CD4-positive, alpha-beta T cell treated with Interleukin-17A for 1 hour (primary cell): Measurements from ENCODE around the gene SEMG1.

Experiments used
- DNase-seq: peaks from one replicate; pipeline ENCODE4 v3.0.0-alpha.2; 2020

SEMG1 gene

GRCh38 chr20:45206725-45207124, at the start of gene SEMG1:
TSS of gene SEMG1 (plus strand) at chr20:45207033. CDS start at chr20:45207054, 21 bp downstream.
- DNase-seq: no peak

DNA sequence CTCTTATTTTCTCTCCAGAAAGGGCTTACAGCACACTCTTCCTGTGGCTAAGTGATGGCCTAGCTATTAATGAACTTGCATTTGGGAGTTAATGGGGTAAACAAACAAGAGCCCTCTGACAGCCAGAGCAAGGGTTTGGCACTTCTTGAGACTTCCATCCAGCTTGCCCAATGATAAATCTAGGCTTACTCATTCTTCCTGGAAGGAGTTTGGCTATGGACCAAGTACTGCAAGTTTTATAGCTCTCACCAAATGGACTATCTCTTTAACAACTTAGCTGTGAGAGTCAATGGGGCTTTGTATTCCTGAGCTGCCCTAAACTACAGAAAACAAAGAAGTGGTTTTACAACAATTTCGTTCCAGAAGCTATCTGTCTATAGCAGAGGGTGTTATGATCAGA, 48.9 kb upstream of the SEMG1 start:
- DNase-seq: no peak

- no peak for DNase-seq
Observed at GRCh38 chr20:45163083-45163803, 43.6 kb upstream of the SEMG1 start.

DNA sequence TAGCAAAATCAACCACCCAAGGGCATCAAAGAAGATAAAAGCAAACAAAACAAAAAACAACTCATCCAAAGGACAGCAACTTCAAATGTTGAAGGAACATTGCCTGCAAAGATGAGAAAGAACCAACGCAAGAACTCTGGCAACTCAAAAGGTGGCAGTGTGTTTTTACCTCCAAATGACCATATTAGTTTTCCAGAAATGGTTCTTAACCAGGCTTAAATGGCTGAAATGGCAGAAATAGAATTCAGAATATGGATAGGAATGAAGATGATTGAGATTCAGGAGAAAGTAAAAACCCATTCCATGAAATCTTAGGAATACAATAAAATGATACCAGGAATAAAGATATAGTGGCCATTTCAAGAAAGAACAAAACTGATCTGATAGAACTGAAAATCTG, 41.9 kb upstream of the SEMG1 start:
- DNase-seq: no peak

DNA sequence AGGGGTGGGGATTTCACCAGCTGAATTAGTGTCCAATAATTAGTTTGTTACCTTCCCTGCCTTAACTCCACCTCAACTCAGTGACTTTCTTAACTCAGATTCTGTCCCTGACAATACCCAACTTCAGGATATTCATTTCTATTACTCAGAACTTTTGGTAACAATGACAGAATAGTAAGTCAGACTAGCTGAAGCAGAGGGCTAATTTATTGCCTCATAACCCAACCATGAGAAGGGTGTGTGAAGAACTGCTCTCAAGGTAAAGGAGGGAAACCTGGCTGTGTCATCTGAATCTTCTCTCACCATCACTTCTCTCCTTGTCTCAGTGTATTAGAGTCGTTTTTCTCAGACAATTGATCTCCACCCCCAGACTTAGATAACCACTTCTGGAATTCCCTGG, 33.3 kb upstream of the SEMG1 start:
- no peak for DNase-seq

DNA sequence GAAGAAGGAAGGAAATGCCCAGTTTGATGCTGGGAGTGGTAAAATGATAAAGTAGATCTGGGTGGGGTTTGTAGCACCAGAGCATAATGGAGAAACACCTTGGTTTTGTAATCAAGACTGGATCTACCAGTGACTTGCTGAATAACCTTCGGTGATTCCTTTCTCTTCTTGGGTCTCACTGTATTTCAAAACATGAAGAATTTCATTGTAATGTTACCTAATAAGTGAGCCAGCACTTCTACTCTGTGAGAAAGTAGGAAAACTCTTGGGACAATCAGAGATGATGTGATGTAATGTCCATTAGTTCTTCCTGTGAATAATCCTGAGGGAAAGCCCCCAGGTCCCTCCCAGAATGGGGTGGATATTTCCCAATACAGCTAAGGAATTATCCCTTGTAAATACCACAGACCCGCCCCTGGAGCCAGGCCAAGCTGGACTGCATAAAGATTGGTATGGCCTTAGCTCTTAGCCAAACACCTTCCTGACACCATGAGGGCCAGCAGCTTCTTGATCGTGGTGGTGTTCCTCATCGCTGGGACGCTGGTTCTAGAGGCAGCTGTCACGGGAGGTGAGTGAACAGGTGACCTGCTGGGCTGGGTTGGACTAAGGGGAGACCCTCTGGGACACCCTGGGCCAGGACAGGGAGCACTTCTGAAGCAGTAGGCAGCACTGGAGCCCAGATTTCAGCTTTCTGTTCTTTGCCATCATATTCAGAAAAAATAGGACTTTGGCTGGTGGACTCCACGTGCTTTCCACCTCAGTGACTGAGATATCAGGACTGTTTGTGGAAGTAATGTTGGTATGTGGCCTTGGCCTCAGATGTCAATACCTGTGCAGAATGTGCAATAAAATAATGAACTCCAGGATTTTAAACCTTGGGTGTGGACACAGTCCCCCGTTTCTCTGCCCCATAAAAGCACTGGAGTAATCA, 32.1 kb upstream of the SEMG1 start, which contains the start of gene PI3:
Gene PI3 (plus strand): TSS at position 469 of the 931 bp plus-strand sequence. CDS start 21 bp downstream, at position 490.
- no peak for DNase-seq

GRCh38 chr20:45176526-45177267, 30.1 kb upstream of the SEMG1 start:
- DNase-seq: no peak

GRCh38 chr20:45179166-45179565, 27.7 kb upstream of the SEMG1 start:
- DNase-seq: no peak

- no peak for DNase-seq
Observed at GRCh38 chr20:45181639-45182038, 25.2 kb upstream of the SEMG1 start.

DNA sequence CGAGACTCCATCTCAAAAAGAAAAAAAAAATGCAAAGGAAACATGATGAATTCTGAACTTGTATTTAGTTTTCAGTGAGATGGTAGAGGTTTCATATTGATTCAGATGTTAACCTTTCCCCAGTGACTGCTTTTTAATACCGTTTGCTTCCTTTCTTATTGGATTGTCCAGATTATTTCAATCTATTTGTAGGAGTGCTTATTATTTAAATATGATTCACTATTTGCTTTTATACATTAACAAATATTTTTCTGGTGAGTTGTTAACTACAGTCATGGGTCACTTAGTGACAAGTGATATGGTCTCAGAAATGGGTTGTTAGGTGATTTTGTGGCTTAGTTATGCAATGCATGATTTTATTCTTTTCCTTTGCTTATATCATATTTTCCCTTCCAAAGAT, 23.7 kb upstream of the SEMG1 start:
- DNase-seq: no peak

DNA sequence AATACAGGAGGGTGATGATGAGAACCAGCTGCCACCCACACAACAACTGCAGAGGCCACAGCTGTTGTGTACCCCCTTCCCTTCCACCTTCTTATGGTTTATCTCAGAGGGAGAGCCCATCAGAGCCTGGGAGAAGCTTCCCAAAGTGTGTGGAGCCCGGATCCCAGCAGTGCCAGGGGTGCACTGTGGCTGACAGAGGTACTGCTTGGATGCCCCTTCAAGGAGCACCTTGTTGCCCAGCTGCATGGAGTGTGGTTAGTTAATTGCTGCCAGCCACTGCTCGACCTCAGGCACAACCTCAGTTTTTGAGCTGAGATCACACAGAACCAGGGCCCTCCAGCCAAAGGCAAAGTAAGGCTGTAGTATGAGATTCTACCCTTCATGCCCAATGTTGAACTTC, 19.1 kb upstream of the SEMG1 start:
- no peak for DNase-seq

DNA sequence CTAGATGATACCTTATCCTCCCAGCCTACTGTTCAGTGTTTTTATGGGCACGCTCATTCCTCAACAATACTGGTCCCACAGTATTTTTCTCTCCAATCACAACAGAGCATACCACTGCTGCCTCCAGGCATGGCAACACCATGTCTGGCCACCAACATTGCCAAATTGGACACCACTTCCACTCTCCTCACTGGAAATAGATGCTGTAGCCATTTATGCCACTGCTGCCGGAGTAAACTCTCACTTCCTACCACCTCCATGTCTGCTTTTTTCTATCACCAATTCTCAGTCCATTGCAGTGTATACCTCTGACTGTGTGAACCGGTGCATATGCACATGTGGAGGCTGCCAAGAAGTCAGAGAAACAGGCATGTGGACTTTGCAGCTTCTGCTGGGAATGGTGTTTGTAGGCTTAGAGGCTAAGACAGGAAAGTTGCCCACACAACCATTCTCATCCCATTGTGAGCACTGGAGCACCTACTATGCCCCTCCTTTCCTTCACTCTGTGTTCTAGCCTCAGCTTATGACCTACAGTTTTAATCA, 17.7 kb upstream of the SEMG1 start:
- DNase-seq: no peak

- no peak for DNase-seq
Observed at GRCh38 chr20:45189861-45190260, 17.0 kb upstream of the SEMG1 start.

GRCh38 chr20:45191926-45192325, 14.9 kb upstream of the SEMG1 start:
- DNase-seq: no peak

DNA sequence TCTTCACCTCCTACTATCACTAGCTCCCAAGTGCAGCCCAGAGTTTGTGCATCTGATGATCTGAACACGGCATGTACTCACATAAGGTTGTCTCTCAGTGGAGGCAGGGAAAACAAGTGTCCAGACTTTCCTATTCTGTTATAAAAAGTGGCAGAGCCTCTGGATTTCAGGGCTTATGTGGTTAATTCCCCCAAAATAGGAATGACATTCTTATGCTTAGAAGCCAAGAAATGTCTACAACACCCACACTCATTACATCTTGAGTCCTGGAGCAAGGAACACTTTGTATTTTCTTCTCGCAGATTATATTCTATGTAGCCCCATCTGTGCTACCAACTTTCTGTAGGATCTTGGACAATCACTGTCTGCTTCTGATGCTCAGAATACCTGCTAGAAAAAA, 13.5 kb upstream of the SEMG1 start:
- DNase-seq: no peak

- no peak for DNase-seq
Observed at GRCh38 chr20:45209924-45210323, 3.1 kb downstream of the SEMG1 start.

- no peak for DNase-seq
Observed at GRCh38 chr20:45211569-45212474, 5.0 kb downstream of the SEMG1 start.

GRCh38 chr20:45212836-45213235, 6.0 kb downstream of the SEMG1 start:
- DNase-seq: no peak

DNA sequence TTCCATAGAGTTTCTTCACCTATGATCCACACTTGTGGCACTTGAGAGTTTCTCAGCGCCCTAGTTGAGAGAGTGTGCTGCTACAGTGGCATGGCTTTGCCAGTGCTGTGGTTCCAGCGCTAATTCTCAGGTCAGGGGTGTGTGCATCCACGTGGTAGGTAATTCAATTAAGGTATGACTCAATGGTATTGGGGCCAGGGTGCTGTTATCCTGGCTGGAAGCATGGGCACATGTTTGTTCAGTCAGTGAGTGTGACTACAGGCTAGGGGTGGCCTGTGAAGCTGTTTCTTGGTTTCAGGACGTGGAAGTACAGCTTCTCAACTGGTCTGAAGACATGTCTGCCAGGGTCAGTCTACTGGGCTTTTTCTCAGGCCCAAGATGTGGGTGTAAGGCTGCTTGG, 11.3 kb downstream of the SEMG1 start:
- DNase-seq: no peak

- no peak for DNase-seq
Observed at GRCh38 chr20:45218636-45219035, 11.8 kb downstream of the SEMG1 start.

GRCh38 chr20:45221076-45221475, 14.2 kb downstream of the SEMG1 start, which contains the start of gene SEMG2:
TSS of gene SEMG2 (plus strand) at chr20:45221373. CDS start at chr20:45221390, 17 bp downstream.
- DNase-seq: no peak

GRCh38 chr20:45223136-45223535, 16.3 kb downstream of the SEMG1 start:
- DNase-seq: no peak
